BLaER1 treated with 17β-estradiol and CSF1 and Interleukin-3, amounts not matched to agents 10 nM and 100 nM (cell line): ENCODE results near the gene MICAL2.
A peak's percentile ranks its signal among the peaks of the same experiment; 100 is the strongest.

Experiments used
- H3K27ac ChIP-seq, 11 experiments: shearing (Covaris generic); formaldehyde crosslinking; 2 replicates each; pipeline ENCODE4 v1.8.1; 2022
- H3K27me3 ChIP-seq, 11 experiments: shearing (Covaris generic); formaldehyde crosslinking; 2 replicates each; pipeline ENCODE4 v1.8.1; 2022
- H3K36me3 ChIP-seq, 11 experiments: shearing (Covaris generic); formaldehyde crosslinking; 2 replicates each; pipeline ENCODE4 v1.8.1; 2022
- H3K4me1 ChIP-seq, 10 experiments: shearing (Covaris generic); formaldehyde crosslinking; 2 replicates each; pipeline ENCODE4 v1.8.1; 2022
- H3K4me2 ChIP-seq, 11 experiments: shearing (Covaris generic); formaldehyde crosslinking; 2 replicates each; pipeline ENCODE4 v1.8.1; 2022
- H3K4me3 ChIP-seq, 10 experiments: shearing (Covaris generic); formaldehyde crosslinking; 2 replicates each; pipeline ENCODE4 v1.8.1; 2022
- H3K9ac ChIP-seq, 11 experiments: shearing (Covaris generic); formaldehyde crosslinking; 2 replicates each; pipeline ENCODE4 v1.8.1; 2022
- H3K9me3 ChIP-seq, 11 experiments: shearing (Covaris generic); formaldehyde crosslinking; replicated peaks in 1 of 11; 2 replicates each; pipeline ENCODE4 v1.8.1; 2022
- H4K20me1 ChIP-seq, 11 experiments: shearing (Covaris generic); formaldehyde crosslinking; 2 replicates each; pipeline ENCODE4 v1.8.1; 2022
- Cebpa-rat ChIP-seq, 11 experiments: shearing (Covaris generic); IDR thresholded peaks; 2 replicates each; pipeline ENCODE4 v1.8.1; 2022

MICAL2 gene

DNA sequence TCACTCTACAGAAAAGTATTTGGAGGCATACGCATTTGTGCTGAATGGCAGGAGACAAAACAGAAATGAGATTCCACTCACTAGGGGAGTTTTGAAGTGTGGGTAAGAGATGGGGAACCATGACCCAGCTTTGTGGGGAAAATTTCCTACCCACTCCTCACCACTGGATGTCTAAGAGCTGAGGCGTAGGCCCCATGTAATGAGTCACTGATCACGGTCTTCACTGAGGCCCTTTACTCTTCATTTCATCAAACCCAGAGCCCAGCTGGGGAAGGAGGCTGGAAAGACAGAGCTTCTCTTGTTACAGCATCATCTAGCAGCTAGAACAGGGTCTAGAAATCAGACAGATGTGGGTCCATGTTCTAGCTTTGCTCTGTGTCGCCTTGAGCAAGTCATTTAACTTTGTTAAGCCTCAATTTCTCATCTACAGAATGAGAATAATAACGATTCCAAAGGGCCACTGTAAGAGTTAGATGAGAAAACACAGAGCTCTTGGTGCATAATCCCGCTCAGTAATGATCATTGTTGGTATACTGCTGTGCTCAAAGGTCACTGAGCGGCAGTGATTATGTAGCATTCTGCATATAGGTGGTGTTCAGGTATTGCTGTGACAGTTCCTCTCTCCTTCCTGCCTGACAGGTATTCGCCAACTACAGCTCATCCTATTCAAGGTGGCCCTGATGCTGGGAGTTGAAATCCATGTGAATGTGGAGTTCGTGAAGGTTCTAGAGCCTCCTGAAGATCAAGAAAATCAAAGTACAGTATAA, 97.2 kb downstream of the MICAL2 start:
- Histone ChIP-seq H3K9ac (no peak overlapping the region), H3K4me3 (no peak overlapping the region), H3K4me1 (peaks cover 0 to 20% (median 3%) of the 10 kb centered on the region in 10 experiments; a peak in 10 of 20 replicates), H3K27ac (no peak overlapping the region), H3K4me2 (peak overlapping the region in 1 of 11 experiments; percentile 44; a peak in 2 of 22 replicates), H3K36me3 (peaks cover 0 to 46% (median 0%) of the 10 kb centered on the region in 11 experiments; a peak in 6 of 22 replicates), H4K20me1 (no peaks in the 10 kb centered on the region), H3K27me3 (no peaks in the 10 kb centered on the region), H3K9me3 (peaks cover 0 to 10% (median 0%) of the 10 kb centered on the region in 11 experiments; a peak in 4 of 22 replicates)
- no peak for TF ChIP-seq Cebpa-rat (IDR thresholded peaks at IDR 0.05)

DNA sequence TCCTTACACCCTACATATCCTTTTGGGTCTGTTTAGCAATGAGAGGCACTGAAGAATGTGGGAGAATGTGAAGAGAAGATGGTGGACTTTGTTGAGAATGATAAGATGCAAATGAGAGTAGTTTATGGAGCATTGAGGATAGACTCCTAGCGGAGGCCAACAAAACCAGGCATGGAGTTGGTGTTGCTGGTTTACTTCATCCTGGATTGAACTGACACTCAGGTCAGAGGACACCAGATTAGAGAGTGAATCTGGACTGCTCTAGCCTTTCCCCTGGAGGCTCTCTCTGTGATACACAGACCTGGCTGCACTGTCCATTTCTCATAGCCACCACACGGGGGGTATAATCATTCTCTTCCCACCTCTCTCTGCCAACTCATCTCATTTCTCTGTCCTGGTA, 98.7 kb downstream of the MICAL2 start:
- peaks cover 0 to 53% (median 0%) of the 10 kb centered on the region in 11 experiments; a peak in 6 of 22 replicates for H3K36me3 ChIP-seq
- 0 out of 22 replicates have a peak, but pooled peaks cover 0 to 3% (median 0%) of the 10 kb centered on the region in 11 experiments for H3K9me3 ChIP-seq
- no peak overlapping the region for H3K9ac ChIP-seq
- H4K20me1 ChIP-seq: no peaks in the 10 kb centered on the region
- no peaks in the 10 kb centered on the region for H3K27me3 ChIP-seq
- no peak overlapping the region for H3K4me3 ChIP-seq
- H3K4me2 ChIP-seq: peak overlapping the region in 2 of 11 experiments; percentile 1 to 33; a peak in 1 of 22 replicates
- no peak overlapping the region for H3K27ac ChIP-seq
- TF ChIP-seq Cebpa-rat (IDR thresholded peaks at IDR 0.05): no peak
- H3K4me1 ChIP-seq: peaks cover 7 to 30% (median 13%) of the 10 kb centered on the region in 10 experiments; a peak in 19 of 20 replicates

DNA sequence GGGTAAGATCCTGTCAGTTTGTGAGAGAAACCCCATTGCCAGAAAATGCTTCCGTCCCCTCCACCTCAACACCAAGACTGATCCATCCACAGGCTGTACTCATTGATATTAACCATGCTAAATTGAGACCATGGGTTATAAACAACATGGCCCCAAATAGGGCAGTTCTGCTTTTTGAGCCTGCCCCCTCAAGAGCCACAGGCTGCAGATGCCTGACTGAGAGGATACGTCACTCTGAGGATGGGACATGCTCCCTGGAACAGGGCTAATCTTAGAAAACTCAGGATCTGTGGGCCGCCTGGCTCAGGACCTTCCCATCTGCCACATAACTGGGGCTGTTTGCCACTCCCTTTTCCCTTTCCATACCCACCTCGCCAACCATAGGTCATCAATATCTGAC, 99.8 kb downstream of the MICAL2 start:
- Histone ChIP-seq H3K27me3 (no peaks in the 10 kb centered on the region), H3K9ac (no peak overlapping the region), H3K36me3 (peaks cover 0 to 43% (median 0%) of the 10 kb centered on the region in 11 experiments; a peak in 6 of 22 replicates), H3K4me2 (no peak overlapping the region), H3K9me3 (no peaks in the 10 kb centered on the region), H4K20me1 (no peaks in the 10 kb centered on the region), H3K27ac (no peak overlapping the region), H3K4me3 (no peak overlapping the region), H3K4me1 (peaks cover 18 to 41% (median 24%) of the 10 kb centered on the region in 10 experiments)
- no peak for TF ChIP-seq Cebpa-rat (IDR thresholded peaks at IDR 0.05)

DNA sequence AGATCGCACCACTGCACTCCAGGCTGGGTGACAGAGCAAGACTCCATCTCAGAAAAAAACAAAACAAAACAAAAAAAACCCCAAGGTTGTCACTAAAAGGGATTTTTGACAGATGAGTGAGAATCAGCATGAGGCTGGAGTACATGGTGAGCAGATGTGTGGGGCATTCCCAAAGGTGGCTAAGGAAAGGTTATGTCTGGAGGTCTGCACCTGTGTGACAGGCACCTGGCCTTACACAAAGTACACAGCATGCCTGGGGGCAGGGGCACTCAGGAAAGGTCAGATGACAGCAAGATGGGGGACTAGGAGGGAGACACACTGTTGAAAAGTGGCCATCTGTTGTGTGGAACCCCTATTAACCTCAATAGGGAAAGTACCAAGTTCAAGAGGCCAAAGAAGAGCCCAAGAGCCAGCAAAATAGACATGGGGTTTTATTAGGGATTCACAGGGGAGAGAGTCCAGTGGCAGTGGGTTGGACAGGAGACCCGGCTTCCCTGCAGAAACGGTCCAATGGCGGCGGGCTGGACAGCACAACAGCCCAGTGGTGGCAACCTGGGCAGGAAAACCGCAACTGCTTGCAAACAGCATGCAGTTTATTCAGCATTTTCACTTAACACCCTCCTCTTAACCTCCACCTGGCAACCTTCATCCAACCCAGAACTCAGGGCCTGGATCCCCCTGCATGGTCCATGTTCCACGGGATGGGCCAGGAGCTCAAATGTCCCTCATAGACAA, 101.1 kb downstream of the MICAL2 start:
- H3K9ac ChIP-seq: no peak overlapping the region
- peaks cover 31 to 46% (median 37%) of the 10 kb centered on the region in 10 experiments for H3K4me1 ChIP-seq
- no peak overlapping the region for H3K4me3 ChIP-seq
- no peak for TF ChIP-seq Cebpa-rat (IDR thresholded peaks at IDR 0.05)
- no peak overlapping the region for H3K27ac ChIP-seq
- H4K20me1 ChIP-seq: no peaks in the 10 kb centered on the region
- no peaks in the 10 kb centered on the region for H3K9me3 ChIP-seq
- peak overlapping the region in 1 of 11 experiments; percentile 13; a peak in 1 of 22 replicates for H3K4me2 ChIP-seq
- no peaks in the 10 kb centered on the region for H3K27me3 ChIP-seq
- H3K36me3 ChIP-seq: peaks cover 0 to 42% (median 0%) of the 10 kb centered on the region in 11 experiments; a peak in 6 of 22 replicates

DNA sequence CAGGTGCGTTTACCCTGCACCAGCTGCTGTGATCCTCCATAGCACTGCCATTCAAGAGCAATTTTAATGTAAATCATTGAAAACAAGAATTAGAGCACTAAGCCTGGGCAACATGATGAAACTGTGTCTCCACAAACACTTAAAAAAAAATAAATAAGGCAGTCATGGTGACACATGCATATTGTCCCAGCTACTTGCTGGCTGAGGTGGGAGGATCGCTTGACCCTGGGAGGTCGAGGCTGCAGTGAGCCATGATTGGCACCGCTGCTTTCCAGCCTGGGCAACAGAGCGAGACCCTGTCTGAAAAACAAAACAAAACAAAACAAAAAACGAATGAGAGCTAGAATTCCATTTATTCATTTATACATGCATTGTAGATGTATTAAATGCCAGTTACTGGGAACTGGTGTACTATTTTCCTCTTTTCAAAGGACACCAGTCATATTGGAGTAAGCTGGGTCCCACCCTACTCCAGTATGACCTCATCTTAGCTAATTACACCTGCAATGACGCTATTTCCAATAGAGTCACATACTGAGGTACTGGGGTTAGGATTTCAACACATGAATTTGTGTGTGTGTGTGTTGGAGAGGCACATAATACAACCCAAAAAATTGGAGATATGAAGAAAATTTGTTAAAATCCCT, 101.9 kb downstream of the MICAL2 start:
- Histone ChIP-seq H3K4me3 (no peak overlapping the region), H3K27ac (no peak overlapping the region), H3K36me3 (peaks cover 0 to 45% (median 0%) of the 10 kb centered on the region in 11 experiments; a peak in 6 of 22 replicates), H3K27me3 (no peaks in the 10 kb centered on the region), H4K20me1 (no peaks in the 10 kb centered on the region), H3K9me3 (no peaks in the 10 kb centered on the region), H3K9ac (no peak overlapping the region), H3K4me2 (peak overlapping the region in 2 of 11 experiments; percentile 13 to 37; a peak in 3 of 22 replicates), H3K4me1 (peaks cover 39 to 46% (median 42%) of the 10 kb centered on the region in 10 experiments)
- TF ChIP-seq Cebpa-rat (IDR thresholded peaks at IDR 0.05): no peak

DNA sequence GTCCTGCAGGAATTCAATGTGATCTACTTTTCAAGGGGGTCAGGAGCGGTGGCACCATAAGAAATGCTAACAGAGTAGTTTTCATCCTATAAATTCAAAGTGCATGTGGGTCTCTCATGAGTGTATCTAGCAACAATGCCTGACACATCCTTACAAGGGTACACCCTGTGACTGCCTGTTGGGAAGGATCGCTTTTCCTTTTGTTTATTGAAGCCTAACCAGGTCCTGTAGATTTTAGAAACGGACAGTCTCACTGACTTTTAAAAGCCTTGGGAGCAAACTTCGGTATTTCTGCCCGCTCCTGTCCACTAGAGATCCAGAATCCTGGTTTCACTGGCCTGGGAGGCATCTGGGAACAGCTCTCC, 102.4 kb downstream of the MICAL2 start:
- no peak overlapping the region for H3K27ac ChIP-seq
- no peak for TF ChIP-seq Cebpa-rat (IDR thresholded peaks at IDR 0.05)

DNA sequence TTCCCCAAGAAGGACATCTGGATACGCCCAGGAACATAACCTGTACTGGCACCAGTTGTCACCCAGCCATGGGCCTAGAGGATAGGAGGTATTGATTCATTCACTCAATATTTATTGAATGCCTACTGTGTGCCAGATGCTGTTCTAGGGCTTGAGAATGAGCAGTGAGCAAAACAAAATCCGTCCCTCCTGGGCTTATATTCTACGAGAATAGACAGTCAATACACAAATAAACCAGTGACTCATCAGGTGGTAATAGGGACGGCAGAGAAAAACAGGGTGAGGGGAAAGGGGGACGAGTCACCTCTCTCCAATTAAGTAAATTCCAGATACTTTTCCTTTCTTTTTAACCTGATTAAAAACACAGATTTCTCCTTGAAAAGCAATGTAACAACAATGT, 103.5 kb downstream of the MICAL2 start:
- Histone ChIP-seq H3K36me3 (peaks cover 0 to 45% (median 0%) of the 10 kb centered on the region in 11 experiments; a peak in 5 of 22 replicates), H3K9me3 (no peaks in the 10 kb centered on the region), H3K27me3 (no peaks in the 10 kb centered on the region), H3K4me2 (peak overlapping the region; percentile 49 to 90 (median 77); a peak in 20 of 22 replicates), H4K20me1 (no peaks in the 10 kb centered on the region), H3K9ac (no peak overlapping the region), H3K4me1 (peaks cover 39 to 56% (median 49%) of the 10 kb centered on the region in 10 experiments), H3K4me3 (no peak overlapping the region), H3K27ac (no peak overlapping the region)
- TF ChIP-seq Cebpa-rat (IDR thresholded peaks at IDR 0.05): no peak

More for the DNA sequence above, 102.4 kb downstream of the MICAL2 start:
- Histone ChIP-seq H3K4me1 (peaks cover 39 to 51% (median 45%) of the 10 kb centered on the region in 10 experiments), H3K9ac (no peak overlapping the region), H3K36me3 (peaks cover 0 to 40% (median 0%) of the 10 kb centered on the region in 11 experiments; a peak in 6 of 22 replicates), H3K9me3 (no peaks in the 10 kb centered on the region), H3K4me2 (no peak overlapping the region), H3K4me3 (no peak overlapping the region), H4K20me1 (no peaks in the 10 kb centered on the region), H3K27me3 (no peaks in the 10 kb centered on the region)

DNA sequence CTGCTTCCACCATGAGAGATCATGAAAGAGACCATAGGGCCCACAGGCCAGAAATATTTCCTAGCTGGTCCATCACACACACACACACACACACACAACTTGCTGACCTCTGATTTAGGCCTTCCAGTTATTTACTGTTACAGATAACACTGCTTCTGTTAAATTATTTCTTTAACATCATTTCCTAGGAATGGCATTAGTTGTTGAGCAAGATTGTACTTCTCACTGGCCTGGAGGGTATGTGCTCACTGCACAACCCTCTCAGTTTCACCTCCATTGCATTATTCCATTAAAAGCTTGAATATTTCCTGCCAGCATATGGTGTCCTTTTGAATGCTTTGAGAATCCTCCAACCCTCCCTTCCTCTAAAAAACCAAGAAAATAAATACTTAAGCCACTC, 104.4 kb downstream of the MICAL2 start:
- no peaks in the 10 kb centered on the region for H3K27me3 ChIP-seq
- no peaks in the 10 kb centered on the region for H4K20me1 ChIP-seq
- peak overlapping the region in 5 of 11 experiments; percentile 8 to 77 (median 14); a peak in 5 of 22 replicates for H3K27ac ChIP-seq
- H3K4me2 ChIP-seq: peak overlapping the region; percentile 49 to 90 (median 77)
- no peak overlapping the region for H3K4me3 ChIP-seq
- H3K4me1 ChIP-seq: peaks cover 39 to 63% (median 52%) of the 10 kb centered on the region in 10 experiments
- H3K9me3 ChIP-seq: no peaks in the 10 kb centered on the region
- H3K9ac ChIP-seq: no peak overlapping the region
- no peak for TF ChIP-seq Cebpa-rat (IDR thresholded peaks at IDR 0.05)
- H3K36me3 ChIP-seq: peaks cover 0 to 38% (median 0%) of the 10 kb centered on the region in 11 experiments; a peak in 5 of 22 replicates
